SH-SY5Y (cell line): ENCODE results near the gene PCDHA12.
"Not testable (repeated sequence)": the region's sequence is repeated elsewhere in the genome, so short reads cannot be mapped to it uniquely, and the experiment has no call there.

Source experiments
- GATA2 ChIP-seq: IDR thresholded peaks from 2 replicates; pipeline ENCODE4 v1.6.1; 2011; ENCODE audit warnings: mild to moderate bottlenecking, low read depth, low read length
- GATA3 ChIP-seq: IDR thresholded peaks from 2 replicates; pipeline ENCODE4 v1.6.1; 2011; ENCODE audit warnings: low read depth, mild to moderate bottlenecking, low read length, moderate library complexity

Gene PCDHA12

GRCh38 chr5:140875085-140876065 lies at the start of gene PCDHA12:
Gene PCDHA12 (plus strand): TSS chr5:140875308. CDS start chr5:140875473, 165 bp downstream.
- TF ChIP-seq GATA2, result no peak
- no peak for TF ChIP-seq GATA3

- TF ChIP-seq GATA2, result no peak
- TF ChIP-seq GATA3, result no peak
These were observed 47.3 kb upstream of the PCDHA12 start, which contains the start of gene PCDHA6 for GRCh38 chr5:140827704-140828361. Gene PCDHA6 (plus strand): TSS chr5:140827960. CDS start chr5:140828092, 132 bp downstream.

GRCh38 chr5:140828362-140828737 lies 46.8 kb upstream of the PCDHA12 start:
- TF ChIP-seq GATA3 (no peak), GATA2 (no peak)

- TF ChIP-seq GATA2, result no peak
- TF ChIP-seq GATA3, result no peak
These were observed 41.1 kb upstream of the PCDHA12 start, which contains the start of gene PCDHA7 for GRCh38 chr5:140833993-140834392. Gene PCDHA7 (plus strand): TSS chr5:140834269. CDS start chr5:140834384, 115 bp downstream.

- TF ChIP-seq GATA2 (no peak), GATA3 (no peak)
These were observed 39.2 kb upstream of the PCDHA12 start for GRCh38 chr5:140835622-140836510.

GRCh38 chr5:140840978-140841962 lies 33.8 kb upstream of the PCDHA12 start, which contains the start of gene PCDHA8:
Gene PCDHA8 (plus strand): TSS chr5:140841187. CDS start chr5:140841322, 135 bp downstream.
- TF ChIP-seq GATA3, result no peak
- TF ChIP-seq GATA2, result no peak

- TF ChIP-seq GATA3 (no peak), GATA2 (no peak)
These were observed 32.0 kb upstream of the PCDHA12 start for GRCh38 chr5:140842798-140843733.

- TF ChIP-seq GATA3, GATA2: not testable (repeated sequence)
These were observed 26.7 kb upstream of the PCDHA12 start, which contains the start of gene PCDHA9 for GRCh38 chr5:140848139-140849102. Gene PCDHA9 (plus strand): TSS chr5:140848382. CDS start chr5:140848496, 114 bp downstream.

- no peak for TF ChIP-seq GATA3
- no peak for TF ChIP-seq GATA2
These were observed 19.1 kb upstream of the PCDHA12 start, which contains the start of gene PCDHA10 for GRCh38 chr5:140855772-140856674. Gene PCDHA10 (plus strand): TSS chr5:140855897. CDS start chr5:140856049, 152 bp downstream.
